Mesodermal cell (in vitro differentiated cells): Measurements from ENCODE around the gene TAF1A.
"Not testable (repeated sequence)": the region's sequence is repeated elsewhere in the genome, so short reads cannot be mapped to it uniquely, and the experiment has no call there.

Experiments used
- H3K27ac ChIP-seq: 2 replicates; pipeline ENCODE4 v1.7.0; 2013; ENCODE audit warnings: mild to moderate bottlenecking, low read depth, low read length, moderate library complexity; ENCODE audit not compliant: severe bottlenecking
- H3K36me3 ChIP-seq: 2 replicates; pipeline ENCODE4 v1.7.1; 2013; ENCODE audit warnings: mild to moderate bottlenecking, low read length, moderate library complexity; ENCODE audit not compliant: control insufficient read depth, insufficient read depth
- H3K4me1 ChIP-seq: one replicate; pipeline ENCODE4 v1.7.1; 2013; ENCODE audit warnings: mild to moderate bottlenecking, low read length; ENCODE audit not compliant: insufficient read depth, control insufficient read depth, poor library complexity, severe bottlenecking
- H3K4me3 ChIP-seq: 2 replicates; pipeline ENCODE4 v1.7.0; 2013; ENCODE audit warnings: low read length, control low read depth, mild to moderate bottlenecking; ENCODE audit not compliant: insufficient read depth, poor library complexity, severe bottlenecking; ENCODE audit errors: extremely low read depth
- H3K9me3 ChIP-seq: 2 replicates; pipeline ENCODE4 v1.7.1; 2013; ENCODE audit warnings: mild to moderate bottlenecking, low read length, moderate library complexity; ENCODE audit not compliant: control insufficient read depth
- WGBS, 2 experiments: methylation state at CpG; one replicate each; pipeline ENCODE4 v1.1.5; 2013; ENCODE audit warnings: missing lambda C conversion rate in 2 of 2; ENCODE audit not compliant: insufficient coverage in 2 of 2; 5-methylcytosine and 5-hydroxymethylcytosine counted together

The TAF1A gene

GRCh38 chr1:222618880-222619596 is 29.3 kb upstream of the TAF1A start:
- H3K4me1 ChIP-seq: peaks cover 11% of the 10 kb centered on the region
- peak overlapping the region; percentile 85 for H3K4me3 ChIP-seq
- WGBS, 2 experiments: 15 to 16% methylated on average over 15 to 19 of the region's 20 CpGs

GRCh38 chr1:222618001-222618879 is 28.5 kb upstream of the TAF1A start, which contains the start of gene MIA3:
Gene MIA3, plus strand, starts transcription at chr1:222618097. Its CDS starts 14 bp downstream, at chr1:222618111.
- peaks cover 11% of the 10 kb centered on the region for H3K4me1 ChIP-seq
- no peaks in the 10 kb centered on the region for H3K9me3 ChIP-seq
- peak within 1 kb of the TSS; percentile 85 for H3K4me3 ChIP-seq
- 0% methylated on average over 37 to 58 of the region's 81 CpGs for WGBS, 2 experiments
- peak within 1 kb of the TSS; percentile 67 for H3K27ac ChIP-seq
- peaks cover 21% of the 10 kb centered on the region for H3K36me3 ChIP-seq

More at GRCh38 chr1:222618880-222619596, 29.3 kb upstream of the TAF1A start:
- peak overlapping the region; percentile 31 for H3K27ac ChIP-seq
- no peaks in the 10 kb centered on the region for H3K9me3 ChIP-seq
- peaks cover 28% of the 10 kb centered on the region for H3K36me3 ChIP-seq

- Histone ChIP-seq H3K36me3 (peaks cover 13% of the 10 kb centered on the region), H3K9me3 (no peaks in the 10 kb centered on the region), H3K4me3 (peak overlapping the region; percentile 37), H3K4me1 (peaks cover 11% of the 10 kb centered on the region), H3K27ac (peak overlapping the region; percentile 67)
- 0 to 9% methylated on average over 4 to 21 of the region's 37 CpGs for WGBS, 2 experiments
Measured at GRCh38 chr1:222617367-222617951, 27.7 kb upstream of the TAF1A start.

- Histone ChIP-seq H3K4me3 (no peak overlapping the region), H3K4me1 (peaks cover 11% of the 10 kb centered on the region), H3K36me3 (peaks cover 7% of the 10 kb centered on the region), H3K9me3 (no peaks in the 10 kb centered on the region), H3K27ac (no peak overlapping the region)
- 75 to 86% methylated on average over 1 of the region's 5 CpGs for WGBS, 2 experiments
Measured at GRCh38 chr1:222616525-222616924, 26.8 kb upstream of the TAF1A start.

GRCh38 chr1:222613627-222614026 is 23.9 kb upstream of the TAF1A start:
- WGBS, 2 experiments: 78 to 90% methylated on average over 1 of the region's 1 CpG
- H3K4me1 ChIP-seq: no peaks in the 10 kb centered on the region
- H3K27ac ChIP-seq: no peak overlapping the region
- no peaks in the 10 kb centered on the region for H3K9me3 ChIP-seq
- no peaks in the 10 kb centered on the region for H3K36me3 ChIP-seq
- H3K4me3 ChIP-seq: no peak overlapping the region

- Histone ChIP-seq H3K27ac (no peak overlapping the region), H3K4me1 (no peaks in the 10 kb centered on the region), H3K9me3 (no peaks in the 10 kb centered on the region), H3K36me3 (no peaks in the 10 kb centered on the region), H3K4me3 (no peak overlapping the region)
- no CpG with 5 or more reads among the region's 2 CpGs for WGBS, 2 experiments
Measured at GRCh38 chr1:222610728-222611127, 21.0 kb upstream of the TAF1A start.

GRCh38 chr1:222609111-222609510 is 19.4 kb upstream of the TAF1A start:
- no CpG with 5 or more reads among the region's 1 CpG for WGBS, 2 experiments
- H3K36me3 ChIP-seq, H3K4me1 ChIP-seq, H3K27ac ChIP-seq, H3K4me3 ChIP-seq, H3K9me3 ChIP-seq: not testable (repeated sequence)

- Histone ChIP-seq H3K4me1 (no peaks in the 10 kb centered on the region), H3K9me3 (no peaks in the 10 kb centered on the region), H3K36me3 (no peaks in the 10 kb centered on the region), H3K27ac (no peak overlapping the region), H3K4me3 (no peak overlapping the region)
- 71 to 100% methylated on average over 1 of the region's 1 CpG for WGBS, 2 experiments
Measured at GRCh38 chr1:222606757-222607156, 17.0 kb upstream of the TAF1A start.

- Histone ChIP-seq H3K36me3 (no peaks in the 10 kb centered on the region), H3K4me3 (no peak overlapping the region), H3K4me1 (no peaks in the 10 kb centered on the region), H3K27ac (no peak overlapping the region), H3K9me3 (no peaks in the 10 kb centered on the region)
- 92% methylated on average over 2 of the region's 3 CpGs; no CpG with 5 or more reads in 1 of the 2 experiments for WGBS, 2 experiments
Measured at GRCh38 chr1:222601257-222601656, 11.5 kb upstream of the TAF1A start.

- no CpG with 5 or more reads among the region's 1 CpG for WGBS, 2 experiments
- H3K9me3 ChIP-seq: no peaks in the 10 kb centered on the region
- no peak overlapping the region for H3K4me3 ChIP-seq
- no peaks in the 10 kb centered on the region for H3K4me1 ChIP-seq
- H3K36me3 ChIP-seq: no peaks in the 10 kb centered on the region
- H3K27ac ChIP-seq: no peak overlapping the region
Measured at GRCh38 chr1:222600281-222600680, 10.5 kb upstream of the TAF1A start.
